Stimulated activated CD8-positive, alpha-beta memory T cell treated with anti-CD3 and anti-CD28 coated beads, Interleukin-7, amount 100 ng/mL, for 24 hours (primary cell): ENCODE results near the gene HSPB8.

Experiments used
- DNase-seq: peaks from one replicate; pipeline ENCODE4 v3.0.0-alpha.2; 2020; ENCODE audit warnings: low read depth

Gene HSPB8

DNA sequence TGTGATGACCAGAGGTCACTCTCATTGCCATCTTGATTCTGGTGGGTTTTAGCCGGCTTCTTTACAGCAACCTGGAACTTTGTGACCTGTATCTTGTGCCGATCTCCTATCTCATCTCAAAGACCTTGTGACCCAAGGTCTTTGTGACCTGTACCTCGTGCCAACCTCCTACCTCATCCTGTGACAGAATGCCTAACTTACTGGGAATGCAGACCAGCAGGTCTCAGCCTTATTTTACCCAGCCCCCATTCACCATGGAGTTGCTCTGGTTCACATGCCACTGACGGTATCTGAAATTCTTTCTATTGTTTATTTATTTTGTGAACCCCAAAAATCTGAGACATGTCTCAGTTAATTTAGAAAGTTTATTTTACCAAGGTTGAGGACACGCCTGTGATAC lies 7.4 kb upstream of the HSPB8 start:
- DNase-seq: no peak

DNA sequence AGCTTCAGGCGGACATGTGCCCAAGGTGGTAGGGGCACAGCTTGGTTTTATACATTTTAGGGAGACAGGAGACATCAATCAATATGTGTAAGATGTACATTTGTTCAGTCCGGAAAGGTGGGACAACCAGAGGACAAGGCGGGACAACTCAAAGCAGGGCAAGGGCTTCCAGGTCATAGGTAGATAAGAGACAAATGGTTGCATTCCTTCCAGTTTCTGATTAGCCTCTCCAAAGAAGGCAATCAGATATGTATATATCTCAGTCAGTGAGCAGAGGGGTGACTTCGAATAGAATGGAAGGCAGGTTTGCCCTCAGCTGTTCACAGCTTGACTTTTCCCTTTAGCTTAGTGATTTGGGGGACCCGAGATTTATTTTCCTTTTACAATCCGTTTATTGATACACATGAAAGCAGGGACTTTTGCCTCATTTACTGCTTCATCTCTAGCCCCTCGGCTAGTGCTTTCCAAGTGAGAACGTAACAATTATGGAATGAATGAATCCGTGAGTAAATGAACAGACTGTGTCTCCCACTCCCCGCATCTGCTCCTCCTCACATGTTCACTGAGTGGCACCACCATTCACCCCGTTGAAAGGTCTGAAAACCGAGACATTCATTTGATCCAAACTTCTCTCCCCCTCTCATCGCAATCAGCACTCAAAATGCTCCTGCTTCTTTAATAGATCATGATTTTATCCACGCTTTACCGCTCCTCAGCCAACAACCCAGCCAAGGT lies 6.9 kb upstream of the HSPB8 start:
- no peak for DNase-seq

GRCh38 chr12:119175081-119175480 lies 3.6 kb upstream of the HSPB8 start:
- DNase-seq: no peak

DNA sequence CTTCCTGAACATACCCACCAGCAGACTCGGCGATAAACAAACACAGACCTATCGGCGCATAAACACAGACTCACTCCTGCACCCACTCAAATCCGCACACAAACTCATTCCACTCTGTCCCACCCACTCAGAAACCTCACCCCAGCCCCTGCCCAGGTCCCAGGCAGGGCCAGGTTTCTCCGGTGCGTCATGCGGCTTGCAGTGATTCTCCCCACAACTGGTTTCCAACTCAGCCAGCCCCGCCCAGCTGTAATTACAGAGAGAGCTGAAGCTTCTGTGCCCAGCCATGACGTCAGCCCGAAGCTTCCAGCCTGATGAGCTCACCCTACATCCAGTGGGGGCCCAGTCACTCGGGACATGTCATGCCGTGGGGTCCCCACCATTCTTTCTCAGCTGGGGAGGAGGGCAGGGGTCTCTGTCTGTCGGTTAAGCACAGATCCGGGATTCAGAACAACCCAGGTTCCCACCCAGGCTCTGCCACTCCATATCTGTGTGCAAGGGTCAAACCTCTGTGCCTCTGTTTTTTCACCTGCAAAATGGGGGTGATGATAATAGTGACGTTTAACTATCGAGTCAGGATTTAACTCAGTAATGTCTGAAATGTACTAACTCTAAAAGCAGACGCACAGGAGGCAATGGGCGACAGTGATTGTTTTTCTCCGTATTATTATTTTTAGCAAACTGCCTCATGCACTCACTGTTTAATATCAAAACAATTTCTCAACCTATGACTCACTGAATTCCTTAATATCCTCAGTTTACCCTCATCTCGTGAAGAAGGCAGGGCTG lies 2.3 kb upstream of the HSPB8 start:
- no peak for DNase-seq

DNA sequence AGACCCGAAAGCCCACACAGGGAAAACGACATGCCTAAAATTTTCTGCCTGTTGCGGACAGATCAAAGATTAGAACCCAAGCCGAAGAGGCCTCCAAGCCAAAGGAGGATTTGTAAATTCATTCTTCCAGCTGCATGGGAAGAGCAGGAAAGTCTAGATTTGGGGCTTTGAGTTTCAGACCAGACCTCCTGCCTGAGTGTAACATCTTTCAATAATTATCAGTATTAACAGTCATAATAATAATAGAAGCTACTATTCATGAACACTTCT lies 1.7 kb upstream of the HSPB8 start:
- no peak for DNase-seq

DNA sequence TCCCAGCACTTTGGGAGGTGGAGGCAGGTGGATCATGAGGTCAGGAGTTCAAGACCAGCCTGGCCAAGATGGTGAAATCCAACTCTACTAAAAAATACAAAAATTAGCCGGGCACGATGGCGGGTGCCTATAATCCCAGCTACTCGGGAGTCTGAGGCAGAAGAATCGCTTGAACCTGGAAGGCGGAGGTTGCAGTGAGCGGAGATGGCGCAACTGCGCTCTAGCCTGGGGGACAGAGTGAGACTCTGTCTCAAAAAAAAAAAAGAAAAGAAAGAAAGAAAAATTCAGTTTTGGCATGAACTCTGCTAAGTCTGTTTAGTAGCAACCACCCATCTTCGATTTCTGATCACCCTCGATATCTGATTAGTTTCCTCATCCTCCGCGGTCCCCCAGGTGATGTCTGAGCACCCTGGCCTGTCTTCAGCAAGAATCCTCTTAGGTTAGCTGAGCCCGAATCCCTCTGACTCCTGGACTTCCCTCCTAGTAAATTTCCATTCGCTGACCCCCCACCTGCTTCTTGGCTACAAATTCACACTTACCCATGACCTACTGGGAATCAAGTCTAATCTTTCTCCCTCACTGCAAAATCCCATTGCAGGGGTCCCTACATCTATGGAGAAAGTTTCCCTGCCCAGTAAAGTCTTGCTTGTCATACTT lies 879 bp upstream of the HSPB8 start:
- no peak for DNase-seq

- no peak for DNase-seq
Measured at GRCh38 chr12:119179335-119180021, 747 bp downstream of the HSPB8 start.

DNA sequence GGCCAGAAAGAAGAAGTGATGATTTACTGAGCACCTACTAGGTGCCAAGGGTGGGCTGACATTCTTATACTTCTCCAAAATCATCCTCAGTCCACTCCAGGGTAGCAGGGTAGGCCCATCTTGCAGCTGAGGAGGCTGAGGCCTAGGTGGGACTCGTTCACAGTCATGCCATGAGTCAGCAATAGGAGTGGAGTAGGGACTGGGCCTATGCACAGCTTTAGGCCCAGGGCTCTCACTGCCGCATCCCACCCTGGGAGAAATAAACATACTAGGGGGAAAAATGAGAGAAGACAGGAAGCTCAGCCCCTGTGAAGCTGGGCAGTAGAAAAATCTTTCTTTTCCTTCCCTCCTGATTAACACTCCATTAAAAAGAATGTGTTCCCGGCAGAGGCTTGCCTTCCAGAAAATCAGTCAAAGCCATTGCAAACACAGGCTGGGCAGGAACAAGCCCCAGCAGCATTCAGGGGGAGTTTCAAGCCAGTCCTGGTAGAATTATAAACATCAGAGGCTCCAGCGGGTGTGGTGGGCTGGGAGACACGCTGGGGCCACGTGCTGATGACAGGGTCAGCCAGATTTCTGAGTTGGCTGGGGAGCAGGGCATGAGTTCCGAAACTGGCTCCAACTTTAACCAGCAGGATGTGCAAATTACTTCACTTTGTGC lies 1.8 kb downstream of the HSPB8 start:
- DNase-seq: no peak

GRCh38 chr12:119181202-119181601 lies 2.5 kb downstream of the HSPB8 start:
- DNase-seq: no peak

DNA sequence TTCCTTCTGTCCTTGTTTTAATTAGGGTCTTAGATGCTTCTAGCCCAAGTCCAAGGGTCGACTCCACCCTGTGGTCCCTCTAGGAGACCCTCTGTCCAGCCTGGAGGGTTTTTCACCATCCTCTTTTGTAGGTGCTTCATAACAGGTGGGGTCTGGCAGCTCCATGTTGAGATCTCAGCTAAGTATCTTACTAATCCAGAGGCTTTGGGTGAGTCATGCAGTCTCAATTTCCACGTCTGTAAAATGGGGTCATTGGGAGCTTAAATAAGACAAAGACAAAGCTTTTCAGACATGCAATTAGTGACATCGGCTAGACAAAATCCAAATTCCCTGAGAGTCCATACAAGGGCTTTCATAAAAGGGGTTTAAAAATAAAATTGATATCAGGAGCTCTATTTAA lies 3.2 kb downstream of the HSPB8 start:
- no peak for DNase-seq

DNA sequence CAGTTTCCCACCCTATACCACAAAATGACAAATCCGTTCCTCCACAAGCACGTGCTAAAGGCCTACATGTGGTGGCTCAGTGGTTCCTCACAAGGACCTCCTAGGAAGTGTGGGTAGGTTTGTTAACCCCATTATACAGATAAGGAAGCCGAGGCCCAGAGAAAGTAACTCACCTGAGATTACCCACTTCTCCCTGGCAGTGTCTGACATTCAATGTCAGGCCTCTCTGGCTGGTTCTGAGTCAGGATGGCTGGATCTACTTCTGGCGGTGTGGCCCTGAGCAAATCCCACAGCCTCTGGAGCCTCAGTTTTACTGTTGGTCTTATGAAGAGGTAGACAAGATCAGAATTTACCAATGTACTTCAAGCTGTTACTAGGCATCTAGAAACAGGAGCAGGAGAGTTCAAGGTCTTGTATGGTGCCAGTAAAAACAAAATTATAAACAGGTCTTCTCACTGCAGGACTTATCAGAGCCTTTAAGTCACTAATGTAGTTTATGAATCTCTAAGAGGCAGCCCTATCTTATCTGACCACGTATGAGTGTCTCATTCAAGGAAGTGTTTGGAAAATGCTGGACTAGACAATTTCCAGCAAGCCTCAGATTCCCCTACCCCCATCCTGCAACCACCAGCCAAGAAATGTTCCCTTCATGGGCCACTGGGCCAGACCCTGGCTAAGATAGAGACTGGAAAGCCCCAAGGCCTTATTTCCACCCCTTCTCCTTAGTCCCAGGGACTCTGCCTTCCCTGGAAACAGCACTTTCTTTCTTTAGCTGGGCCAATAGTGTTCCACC lies 4.2 kb downstream of the HSPB8 start:
- no peak for DNase-seq

DNA sequence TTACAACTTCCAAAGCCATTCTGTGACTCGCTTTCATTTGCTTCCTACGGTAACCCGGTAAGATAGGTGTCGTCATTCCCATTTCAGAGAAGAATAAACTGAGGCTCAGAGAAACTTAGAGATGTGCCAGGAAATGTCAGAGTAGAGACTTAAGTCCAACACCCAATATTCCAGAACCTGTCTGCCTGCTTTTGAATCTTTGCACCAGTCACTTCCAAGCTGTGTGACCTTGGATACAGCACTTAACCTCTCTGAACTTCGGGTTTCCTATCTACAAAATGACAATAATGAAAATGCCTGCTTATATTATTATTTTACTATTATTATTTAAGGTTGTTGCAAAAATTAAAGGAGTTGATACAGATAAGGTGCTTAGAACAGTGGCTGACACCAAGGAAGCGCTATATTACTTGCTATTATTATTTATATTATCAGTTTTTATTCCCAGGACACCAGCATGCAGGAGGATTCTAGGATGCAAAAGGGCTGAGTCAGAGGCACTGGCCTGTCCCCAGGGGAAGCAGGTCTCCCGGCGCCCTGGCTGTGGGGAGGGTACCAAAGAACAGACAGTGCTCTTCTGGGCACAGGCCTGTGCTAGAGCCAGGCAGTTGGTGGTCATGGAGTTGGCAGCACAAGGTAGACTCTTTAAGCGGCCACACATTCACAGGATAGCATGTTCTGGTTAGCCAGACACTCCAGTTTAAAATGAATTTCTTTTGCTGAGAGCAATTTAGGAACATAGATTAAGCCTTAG lies 5.4 kb downstream of the HSPB8 start:
- no peak for DNase-seq

- no peak for DNase-seq
Measured at GRCh38 chr12:119195256-119195655, 16.5 kb downstream of the HSPB8 start.

DNA sequence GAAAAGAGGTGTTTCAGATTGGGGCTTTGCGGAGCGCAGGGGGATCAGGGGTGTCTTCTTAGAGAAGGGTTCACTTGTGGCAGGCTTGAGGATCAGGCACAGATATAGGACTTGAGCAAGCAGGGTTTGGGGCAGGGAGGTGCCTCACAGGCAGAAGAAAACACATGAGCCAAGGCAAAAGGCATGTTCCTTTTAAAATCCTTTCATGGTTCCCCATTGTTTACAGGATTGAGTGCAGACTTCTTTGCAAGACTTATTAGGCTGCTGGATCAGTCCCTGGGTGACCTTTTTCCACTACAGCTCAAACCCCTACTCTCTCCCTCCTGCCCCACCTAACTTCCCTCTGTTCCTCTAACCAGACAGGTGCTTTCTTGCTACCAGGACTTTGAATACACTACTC lies 19.7 kb downstream of the HSPB8 start:
- no peak for DNase-seq

- no peak for DNase-seq
Measured at GRCh38 chr12:119200601-119201000, 21.9 kb downstream of the HSPB8 start.

GRCh38 chr12:119201789-119202543 lies 23.2 kb downstream of the HSPB8 start:
- DNase-seq: no peak

DNA sequence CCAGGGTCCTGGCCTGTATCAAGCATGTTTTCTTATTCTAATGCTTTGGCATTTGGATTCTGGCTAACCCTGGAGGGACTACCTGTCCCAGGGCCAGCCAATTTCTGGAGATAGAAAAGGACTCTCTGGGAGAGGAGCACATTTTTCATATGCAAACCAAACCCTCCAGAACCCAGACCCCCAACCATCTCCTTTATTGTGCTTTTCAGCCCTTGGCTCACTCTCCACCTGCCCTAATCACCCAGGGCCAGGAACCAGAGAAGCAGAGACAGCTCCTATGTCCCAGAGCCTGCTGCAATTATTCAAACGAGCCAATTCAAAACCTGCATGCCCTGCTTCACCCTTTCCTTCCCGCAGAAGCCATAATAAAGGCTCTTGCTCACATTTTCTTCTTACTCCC lies 23.8 kb downstream of the HSPB8 start:
- DNase-seq: no peak

DNA sequence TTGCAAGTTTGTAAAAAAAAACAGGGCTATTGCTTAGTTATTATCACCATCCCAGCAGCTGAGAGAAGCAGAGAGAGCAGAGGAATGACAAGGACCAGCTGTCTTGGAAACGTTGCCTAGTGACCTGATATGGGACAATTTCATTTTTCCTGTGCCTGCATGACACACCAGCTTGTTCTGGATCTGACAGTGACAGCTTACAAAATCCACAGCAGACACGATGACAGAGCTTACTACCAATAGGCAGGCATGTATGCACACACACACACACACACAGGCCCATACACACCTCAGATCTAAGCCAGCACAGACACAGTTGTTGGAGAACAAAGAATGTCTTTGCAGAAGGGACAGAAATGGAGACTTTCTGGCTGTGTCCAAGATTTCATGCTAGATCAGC lies 25.4 kb downstream of the HSPB8 start:
- no peak for DNase-seq

DNA sequence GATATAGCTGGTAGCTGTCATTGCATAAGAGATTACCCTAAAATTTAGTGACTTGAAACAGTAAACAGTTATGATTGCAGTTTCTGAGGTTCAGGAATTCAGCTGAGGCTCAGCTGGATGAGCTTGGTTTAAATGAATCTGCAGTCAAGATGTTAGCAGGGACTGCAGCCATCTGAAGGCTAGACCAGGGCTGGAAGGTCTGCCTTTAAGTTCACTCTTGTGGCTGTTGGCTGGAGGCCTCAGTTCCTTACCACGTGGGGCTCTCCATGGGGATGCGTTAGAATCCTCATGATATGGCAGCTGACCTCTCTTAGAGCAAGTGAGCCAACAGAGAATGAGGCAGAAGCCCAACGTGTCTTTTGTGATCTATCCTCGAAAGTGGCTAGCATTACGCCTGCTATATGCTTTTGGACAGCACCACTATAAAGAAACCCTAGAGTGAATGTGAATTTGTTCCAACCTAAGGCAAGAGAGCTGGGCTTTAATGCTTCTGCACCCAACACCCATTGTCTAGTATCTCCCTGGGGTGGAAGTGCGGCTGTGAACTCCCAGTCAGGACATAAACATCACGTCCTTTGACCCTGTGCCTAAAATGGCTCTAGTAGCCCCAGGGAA lies 26.0 kb downstream of the HSPB8 start:
- DNase-seq: no peak
